Panc1 (cell line): ENCODE results near the gene DVL1.

ENCODE experiments used
- CTCF ChIP-seq: fragments of 450-650 bp; IDR thresholded peaks from 2 replicates; pipeline ENCODE4 v1.5.1; 2017; ENCODE audit warnings: mild to moderate bottlenecking
- REST ChIP-seq, 2 experiments: IDR thresholded peaks; 2 replicates each; pipeline ENCODE4 v1.6.1; 2011 to 2012; ENCODE audit warnings: low read depth in 2 of 2, control low read depth in 1 of 2, low read length in 1 of 2, mild to moderate bottlenecking in 1 of 2, moderate library complexity in 1 of 2; ENCODE audit not compliant: insufficient read depth in 1 of 2

GRCh38 chr1:1357871-1358432 lies 8.7 kb upstream of the DVL1 start:
- no peak for TF ChIP-seq CTCF
- TF ChIP-seq REST (IDR thresholded peaks at IDR 0.05; ENCODE audit: insufficient read depth in 1 of 2, low read depth in 2 of 2, low read length in 1 of 2), result no peak
